A549 (cell line): Measurements from ENCODE around the gene PPL.

ENCODE experiments used
- CEBPB ChIP-seq, 2 experiments: fragments of >200 bp in 1 of 2; sonication (Bioruptor Twin) in 1 of 2; formaldehyde crosslinking in 1 of 2; IDR thresholded peaks; 2 replicates each; pipeline ENCODE4 v1.6.1; 2012 to 2016
- CTCF ChIP-seq: fragments of >200 bp; sonication (Bioruptor Twin); formaldehyde crosslinking; IDR thresholded peaks from 3 replicates; pipeline ENCODE4 v1.5.1; 2016
- KDM1A ChIP-seq: fragments of 200-600 bp; sonication (generic); IDR thresholded peaks from 2 replicates; pipeline ENCODE4 v1.6.1; 2016; ENCODE audit warnings: low read depth, mild to moderate bottlenecking
- POLR2A ChIP-seq: IDR thresholded peaks from 2 replicates; pipeline ENCODE4 v1.6.1; 2012; ENCODE audit warnings: mild to moderate bottlenecking, low read length
- USF2 ChIP-seq: fragments of 450-650 bp; IDR thresholded peaks from 2 replicates; pipeline ENCODE4 v1.6.1; 2014; ENCODE audit warnings: antibody characterized with exemption
- ZFP36 ChIP-seq: fragments of 450-650 bp; IDR thresholded peaks from 2 replicates; pipeline ENCODE4 v1.6.1; 2014; ENCODE audit warnings: borderline replicate concordance; ENCODE audit not compliant: partially characterized antibody

GRCh38 chr16:4914528-4915225 is 22.3 kb downstream of the PPL start:
- TF ChIP-seq POLR2A (no peak), CEBPB (IDR thresholded peaks at IDR 0.05) (no peak), USF2 (no peak), ZFP36 (no peak), CTCF (no peak), KDM1A (no peak)
